H1 (cell line): ENCODE data around the gene ZNF135. TPM values are rescaled to one million over a fixed set of nuclear protein-coding genes. Genes with fewer than 3 reads are reported as not detected.
A peak's percentile ranks its signal among the peaks of the same experiment; 100 is the strongest.

ENCODE experiments used
- CTCF ChIA-PET: fragments of 300-600 bp; sonication (Branson Sonifier 250); formaldehyde crosslinking; loops from one replicate; lab custom pipeline; 2021; ENCODE audit not compliant: partially characterized antibody; lab: Charles Lee
- POLR2A ChIA-PET: fragments of 300-600 bp; sonication (Branson Sonifier 250); formaldehyde crosslinking; loops from one replicate; lab custom pipeline; 2021; ENCODE audit warnings: inconsistent platforms; ENCODE audit not compliant: partially characterized antibody; lab: Charles Lee
- DNase-seq, 2 experiments: peaks; one replicate each; pipeline versions ENCODE4 v3.0.0 to v3.0.0-alpha.2; 2010 to 2022; ENCODE audit warnings: low spot score in 2 of 2, low read depth in 1 of 2, mixed read lengths in 1 of 2
- FAIRE-seq: peaks from 2 replicates; lab custom pipeline; 2011; peaks lifted over from hg19 to GRCh38; lab: Jason Lieb, UNC
- H2AFZ ChIP-seq: 2 replicates; pipeline ENCODE4 v1.8.1; 2012; ENCODE audit warnings: low read length, inconsistent platforms
- H2AK5ac ChIP-seq: 2 replicates; pipeline ENCODE4 v1.6.1; 2013; ENCODE audit warnings: low read depth, low read length
- H2BK120ac ChIP-seq: replicated peaks from 2 replicates; pipeline ENCODE3; 2013; ENCODE audit warnings: low read depth, low read length, inconsistent platforms
- H2BK12ac ChIP-seq: 2 replicates; pipeline ENCODE4 v1.6.1; 2013; ENCODE audit warnings: low read depth, low read length
- H2BK15ac ChIP-seq: 2 replicates; pipeline ENCODE4 v1.6.1; 2013; ENCODE audit warnings: low read length
- H2BK20ac ChIP-seq: 2 replicates; pipeline ENCODE4 v1.6.1; 2013; ENCODE audit warnings: low read length
- H2BK5ac ChIP-seq: 2 replicates; pipeline ENCODE4 v1.6.1; 2013; ENCODE audit warnings: low read depth, low read length
- H3K14ac ChIP-seq: 2 replicates; pipeline ENCODE4 v1.6.1; 2013; ENCODE audit warnings: inconsistent platforms; ENCODE audit not compliant: insufficient read length
- H3K18ac ChIP-seq: 2 replicates; pipeline ENCODE4 v1.6.1; 2013; ENCODE audit warnings: low read length; ENCODE audit errors: extremely low read depth
- H3K23ac ChIP-seq: 2 replicates; pipeline ENCODE4 v1.6.1; 2013; ENCODE audit warnings: inconsistent platforms; ENCODE audit not compliant: insufficient read length
- H3K23me2 ChIP-seq: 2 replicates; pipeline ENCODE4 v1.6.1; 2013; ENCODE audit warnings: low read depth, low read length
- H3K27ac ChIP-seq: 2 replicates; pipeline ENCODE4 v1.6.1; 2011; ENCODE audit warnings: low read depth, low read length, inconsistent platforms
- H3K27me3 ChIP-seq, 4 experiments: replicated peaks in 1 of 4; 1 replicate in 1 of 4; 2 replicates in 3 of 4; pipeline versions ENCODE4 v1.6.1 to v1.8.1; 2011 to 2013; ENCODE audit warnings: low read length in 3 of 4, mild to moderate bottlenecking in 3 of 4, inconsistent platforms in 2 of 4, mixed read lengths in 2 of 4, moderate library complexity in 1 of 4; ENCODE audit not compliant: control insufficient read depth in 3 of 4, insufficient read depth in 3 of 4; ENCODE audit errors: extremely low read depth in 1 of 4
- H3K36me3 ChIP-seq, 4 experiments: 2 replicates each; pipeline versions ENCODE4 v1.6.1 to v1.8.1; 2011 to 2013; ENCODE audit warnings: mild to moderate bottlenecking in 4 of 4, low read length in 3 of 4, moderate library complexity in 2 of 4, control low read depth in 1 of 4, inconsistent platforms in 1 of 4; ENCODE audit not compliant: insufficient read depth in 4 of 4, control insufficient read depth in 2 of 4
- H3K4ac ChIP-seq: replicated peaks from 2 replicates; pipeline ENCODE3; 2013; ENCODE audit warnings: low read length, low read depth, mixed read lengths, inconsistent platforms; ENCODE audit not compliant: insufficient read length
- H3K4me1 ChIP-seq, 4 experiments: replicated peaks in 1 of 4; 1 replicate in 1 of 4; 2 replicates in 3 of 4; pipeline versions ENCODE4 v1.6.1 to v1.8.1; 2011 to 2013; ENCODE audit warnings: low read length in 3 of 4, inconsistent platforms in 2 of 4, mixed read lengths in 1 of 4; ENCODE audit not compliant: insufficient read depth in 4 of 4, control insufficient read depth in 3 of 4
- H3K4me2 ChIP-seq, 2 experiments: 2 replicates each; pipeline versions ENCODE4 v1.6.1 to v1.8.1; 2011 to 2013; ENCODE audit warnings: low read depth in 2 of 2, low read length in 2 of 2, control low read depth in 1 of 2, inconsistent platforms in 1 of 2, mild to moderate bottlenecking in 1 of 2; ENCODE audit not compliant: insufficient read depth in 1 of 2
- H3K4me3 ChIP-seq, 4 experiments: fragments of 200-600, 300-600 bp in 1 of 4; sonication (generic), shearing (Covaris generic), sonication (Bioruptor Twin) in 1 of 4; 2 replicates each; pipeline versions ENCODE4 v1.5.1 to v1.8.1; 2011 to 2016; ENCODE audit warnings: low read length in 4 of 4, low read depth in 3 of 4, control low read depth in 2 of 4, inconsistent platforms in 2 of 4, mild to moderate bottlenecking in 2 of 4, mixed read lengths in 1 of 4, moderate library complexity in 1 of 4; ENCODE audit not compliant: insufficient read depth in 2 of 4; ENCODE audit errors: extremely low read depth in 1 of 4
- H3K56ac ChIP-seq: replicated peaks from 2 replicates; pipeline ENCODE3; 2013; ENCODE audit warnings: low read depth, mild to moderate bottlenecking, mixed read lengths, low read length, inconsistent platforms; ENCODE audit not compliant: insufficient read length
- H3K79me1 ChIP-seq: 2 replicates; pipeline ENCODE4 v1.6.1; 2013; ENCODE audit warnings: low read depth, low read length, control low read depth
- H3K79me2 ChIP-seq, 2 experiments: 2 replicates each; pipeline versions ENCODE4 v1.6.1 to v1.8.1; 2012 to 2013; ENCODE audit warnings: low read length in 2 of 2, mild to moderate bottlenecking in 2 of 2, inconsistent platforms in 1 of 2; ENCODE audit not compliant: insufficient read depth in 2 of 2, control insufficient read depth in 1 of 2
- H3K9ac ChIP-seq, 4 experiments: replicated peaks in 1 of 4; 1 replicate in 1 of 4; 2 replicates in 3 of 4; pipeline versions ENCODE4 v1.6.1 to v1.8.1; 2011 to 2013; ENCODE audit warnings: low read depth in 3 of 4, low read length in 3 of 4, control low read depth in 2 of 4, mild to moderate bottlenecking in 2 of 4, moderate library complexity in 2 of 4, inconsistent platforms in 1 of 4; ENCODE audit errors: extremely low read depth in 1 of 4
- H3K9me3 ChIP-seq, 2 experiments: 2 replicates each; pipeline versions ENCODE4 v1.6.1 to v1.8.1; 2012 to 2013; ENCODE audit warnings: mild to moderate bottlenecking in 2 of 2, moderate library complexity in 2 of 2, control low read depth in 1 of 2, inconsistent platforms in 1 of 2, low read depth in 1 of 2, low read length in 1 of 2, mixed read lengths in 1 of 2; ENCODE audit not compliant: insufficient read depth in 2 of 2
- H4K20me1 ChIP-seq, 2 experiments: replicated peaks in 1 of 2; 2 replicates each; pipeline versions ENCODE3 to v1.8.1; 2011 to 2013; ENCODE audit warnings: inconsistent platforms in 2 of 2, low read length in 2 of 2, mild to moderate bottlenecking in 1 of 2; ENCODE audit not compliant: insufficient read depth in 2 of 2, control insufficient read depth in 1 of 2
- H4K5ac ChIP-seq: 2 replicates; pipeline ENCODE4 v1.6.1; 2013; ENCODE audit warnings: low read length, low read depth, mixed read lengths, inconsistent platforms; ENCODE audit not compliant: insufficient read length
- H4K8ac ChIP-seq: 2 replicates; pipeline ENCODE4 v1.8.0; 2013; ENCODE audit warnings: mild to moderate bottlenecking, moderate library complexity, low read length, inconsistent platforms; ENCODE audit not compliant: insufficient read depth; ENCODE audit errors: extremely low read depth
- H4K91ac ChIP-seq: replicated peaks from 2 replicates; pipeline ENCODE3; 2013; ENCODE audit warnings: low read length, mixed read lengths, inconsistent platforms; ENCODE audit not compliant: insufficient read length
- RXRA ChIP-seq: IDR thresholded peaks from 2 replicates; pipeline ENCODE4 v1.6.1; 2011; ENCODE audit warnings: low read depth, mild to moderate bottlenecking, low read length, moderate library complexity; ENCODE audit not compliant: insufficient read depth
- WGBS, 2 experiments: shearing (Covaris generic) in 1 of 2; methylation state at CpG; one replicate each; pipeline versions ENCODE4 v1.1.6 to v1.1.7; 2013 to 2015; ENCODE audit warnings: low lambda C conversion rate in 2 of 2, mixed read lengths in 2 of 2, inconsistent platforms in 1 of 2, low coverage in 1 of 2, missing lambda C conversion rate in 1 of 2; ENCODE audit not compliant: insufficient replicate concordance in 2 of 2, insufficient coverage in 1 of 2, insufficient read length in 1 of 2; ENCODE audit errors: extremely low coverage in 1 of 2, missing lambda C conversion rate in 1 of 2; 5-methylcytosine and 5-hydroxymethylcytosine counted together
- polyA plus RNA-seq, 7 experiments: library from polyadenylated mRNA; depleted of rRNA in 3 of 7; stranded (reverse) in 5 of 7; unstranded in 2 of 7; fragments of >200 nt in 5 of 7; fragments of 200-250 nt in 2 of 7; gene quantifications; 1 replicate in 5 of 7; 2 replicates in 1 of 7; 4 replicates in 1 of 7; pipeline versions ENCODE4 v1.2.1 to v1.2.3, GENCODE V29; 2011 to 2013; ENCODE audit warnings: missing spikeins in 2 of 7, mixed read lengths in 2 of 7
- total RNA-seq: library from RNA; stranded (reverse); fragmentation: NEBNext Ultra II Directional; extraction: Animal tissue kit (Norgen Biotek cat#: 25700); gene quantifications from 2 replicates; pipeline ENCODE4 v1.2.1, GENCODE V29; 2021

Gene ZNF135
- total and polyA plus RNA-seq, 2 of the 8 experiments (the other 6 are each of a cell fraction or from before 2014, with no cell fraction given), result 5.2 to 7.9 TPM

- Histone ChIP-seq H3K18ac (no peak overlapping the region), H3K36me3 (peaks cover 0 to 3% (median 0%) of the 10 kb centered on the region in 4 experiments; a peak in 1 of 8 replicates), H2BK15ac (peak overlapping the region; percentile 10; the same call in 1 of the 2 replicates), H3K79me2 (no peaks in the 10 kb centered on the region), H3K23me2 (peaks cover 3% of the 10 kb centered on the region; the same call in 1 of the 2 replicates), H3K4ac (no peak overlapping the region), H4K8ac (peak overlapping the region; percentile 37; the same call in 1 of the 2 replicates), H3K9ac (no peak overlapping the region), H2BK12ac (no peak overlapping the region), H2BK20ac (no peak overlapping the region), H3K4me1 (peaks cover 5 to 21% (median 14%) of the 10 kb centered on the region in 4 experiments), H2AK5ac (no peak overlapping the region), H3K23ac (no peak overlapping the region), H3K9me3 (peaks cover 15 to 35% of the 10 kb centered on the region in 2 experiments), H2AFZ (no peak overlapping the region), H3K79me1 (no peaks in the 10 kb centered on the region), H4K5ac (no peak overlapping the region), H3K56ac (no peak overlapping the region), H3K27ac (no peak overlapping the region), H2BK5ac (no peak overlapping the region), H3K14ac (no peak overlapping the region), H3K27me3 (no peaks in the 10 kb centered on the region), H3K4me3 (no peak overlapping the region), H4K91ac (no peak overlapping the region), H3K4me2 (no peak overlapping the region), H2BK120ac (no peak overlapping the region), H4K20me1 (no peaks in the 10 kb centered on the region)
- 90% methylated on average over 8 of the region's 8 CpGs; no CpG with 5 or more reads in 1 of the 2 experiments for WGBS, 2 experiments
- ChIA-PET POLR2A (interaction anchor here (0.7 to 4.4 kb wide), 11 partner anchors 10 to 172 kb away, joined by 3 to 45 read pairs (median 23); partner anchors contain the start of genes ZNF544, ZNF606 and ZSCAN18), CTCF (interaction anchor here (0.8 to 6.8 kb wide), 4 partner anchors 11 to 35 kb away, joined by 3 to 113 read pairs (median 26); no protein-coding TSS in a partner anchor)
- FAIRE-seq, result no peak
- DNase-seq, result no peak
- TF ChIP-seq RXRA, result no peak
These were observed 2.2 kb upstream of the ZNF135 start for GRCh38 chr19:58056861-58057260.
